Kidney epithelial cell (primary cell): Measurements from ENCODE around the gene HHATL. TPM values are rescaled to one million over a fixed set of nuclear protein-coding genes. Genes with fewer than 3 reads are reported as not detected.

Experiments
- DNase-seq: peaks from one replicate; pipeline ENCODE4 v3.0.0-alpha.2; 2010; ENCODE audit warnings: low read depth
- H3K27me3 ChIP-seq: 2 replicates; pipeline ENCODE4 v1.6.0; 2011; ENCODE audit warnings: low read length; ENCODE audit not compliant: control insufficient read depth, insufficient read depth
- H3K36me3 ChIP-seq: 2 replicates; pipeline ENCODE4 v1.5.1; 2011; ENCODE audit warnings: low read length; ENCODE audit not compliant: control insufficient read depth, insufficient read depth
- H3K4me3 ChIP-seq: 2 replicates; pipeline ENCODE4 v1.5.1; 2011; ENCODE audit warnings: low read depth, mild to moderate bottlenecking, control low read depth, low read length
- total RNA-seq: library from RNA; depleted of rRNA; stranded (reverse); fragments of >200 nt; gene quantifications from 2 replicates; pipeline ENCODE4 v1.2.3, GENCODE V29; 2015
- TF ChIP-seq, protein P1 (sequence below): IDR thresholded peaks from 2 replicates; pipeline ENCODE4 v1.5.1; 2011; ENCODE audit warnings: mild to moderate bottlenecking, moderate library complexity, low read length, control low read depth, inconsistent platforms; ENCODE audit not compliant: insufficient read depth, poor library complexity, severe bottlenecking

The HHATL gene
- total RNA-seq, 1 donor from 2014 or later = not detected

DNA sequence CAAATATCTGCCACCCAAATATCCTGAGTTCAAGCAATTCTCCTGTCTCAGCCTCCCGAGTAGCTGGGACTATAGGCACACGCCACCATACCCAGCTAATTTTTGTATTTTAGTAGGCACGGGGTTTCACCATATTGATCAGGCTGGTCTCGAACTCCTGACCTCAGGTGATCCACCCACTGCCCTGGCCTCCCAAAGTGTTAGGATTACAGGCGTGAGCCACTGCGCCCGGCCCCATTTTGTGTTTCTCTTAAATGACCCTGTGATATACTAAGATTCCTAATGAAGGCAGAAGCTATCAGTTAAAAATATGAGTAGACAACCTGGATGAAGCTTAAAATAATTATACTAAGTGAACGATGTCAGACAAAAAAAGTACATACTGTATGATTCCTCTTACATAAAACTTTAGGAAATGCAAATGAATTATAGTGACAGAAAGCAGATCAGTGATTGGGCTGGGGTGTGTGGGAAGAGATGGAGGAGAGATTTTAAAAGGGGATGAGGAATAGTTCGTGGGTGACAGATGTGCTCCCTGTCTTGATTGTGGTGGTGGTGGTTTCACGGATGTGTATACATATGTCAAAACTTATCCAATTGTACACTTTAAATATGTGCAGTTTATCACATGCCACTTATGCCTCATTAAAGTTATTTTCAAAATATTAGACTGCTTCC lies 21.1 kb downstream of the HHATL start:
- Histone ChIP-seq H3K27me3 (peaks cover 18% of the 10 kb centered on the region), H3K36me3 (no peaks in the 10 kb centered on the region), H3K4me3 (no peak overlapping the region)
- TF ChIP-seq, protein P1, sequence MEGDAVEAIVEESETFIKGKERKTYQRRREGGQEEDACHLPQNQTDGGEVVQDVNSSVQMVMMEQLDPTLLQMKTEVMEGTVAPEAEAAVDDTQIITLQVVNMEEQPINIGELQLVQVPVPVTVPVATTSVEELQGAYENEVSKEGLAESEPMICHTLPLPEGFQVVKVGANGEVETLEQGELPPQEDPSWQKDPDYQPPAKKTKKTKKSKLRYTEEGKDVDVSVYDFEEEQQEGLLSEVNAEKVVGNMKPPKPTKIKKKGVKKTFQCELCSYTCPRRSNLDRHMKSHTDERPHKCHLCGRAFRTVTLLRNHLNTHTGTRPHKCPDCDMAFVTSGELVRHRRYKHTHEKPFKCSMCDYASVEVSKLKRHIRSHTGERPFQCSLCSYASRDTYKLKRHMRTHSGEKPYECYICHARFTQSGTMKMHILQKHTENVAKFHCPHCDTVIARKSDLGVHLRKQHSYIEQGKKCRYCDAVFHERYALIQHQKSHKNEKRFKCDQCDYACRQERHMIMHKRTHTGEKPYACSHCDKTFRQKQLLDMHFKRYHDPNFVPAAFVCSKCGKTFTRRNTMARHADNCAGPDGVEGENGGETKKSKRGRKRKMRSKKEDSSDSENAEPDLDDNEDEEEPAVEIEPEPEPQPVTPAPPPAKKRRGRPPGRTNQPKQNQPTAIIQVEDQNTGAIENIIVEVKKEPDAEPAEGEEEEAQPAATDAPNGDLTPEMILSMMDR = no peak
- no peak for DNase-seq

- TF ChIP-seq, protein P1 = no peak
- Histone ChIP-seq H3K27me3 (peaks cover 11% of the 10 kb centered on the region), H3K36me3 (no peaks in the 10 kb centered on the region), H3K4me3 (no peak overlapping the region)
- no peak for DNase-seq
Measured at GRCh38 chr3:42680806-42681205, 21.8 kb downstream of the HHATL start.

DNA sequence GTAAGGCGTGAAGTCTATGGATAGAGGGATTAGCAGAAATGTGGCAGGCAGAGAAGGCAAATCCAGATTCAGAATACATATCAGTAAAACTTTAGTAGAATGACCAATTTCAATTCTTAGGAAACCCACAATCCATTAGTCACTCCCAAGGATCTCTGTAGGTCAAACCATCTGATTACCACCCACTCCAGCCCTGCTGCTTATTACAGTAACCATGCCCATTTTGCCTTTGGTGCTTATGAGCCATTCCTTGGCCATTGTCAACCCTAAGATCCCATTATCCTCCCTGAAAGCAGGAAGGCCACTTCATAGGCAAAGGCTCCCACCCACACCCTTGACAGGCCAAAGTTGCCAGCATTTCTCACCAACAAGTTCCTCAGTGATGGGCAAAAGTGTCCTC lies 22.3 kb downstream of the HHATL start:
- TF ChIP-seq, protein P1 = no peak
- peaks cover 6% of the 10 kb centered on the region for H3K27me3 ChIP-seq
- no peak overlapping the region for H3K4me3 ChIP-seq
- no peak for DNase-seq
- H3K36me3 ChIP-seq = no peaks in the 10 kb centered on the region

- TF ChIP-seq, protein P1 = no peak
- H3K27me3 ChIP-seq = no peaks in the 10 kb centered on the region
- H3K4me3 ChIP-seq = no peak overlapping the region
- DNase-seq = no peak
- H3K36me3 ChIP-seq = no peaks in the 10 kb centered on the region
Measured at GRCh38 chr3:42678447-42678846, 24.2 kb downstream of the HHATL start.

DNA sequence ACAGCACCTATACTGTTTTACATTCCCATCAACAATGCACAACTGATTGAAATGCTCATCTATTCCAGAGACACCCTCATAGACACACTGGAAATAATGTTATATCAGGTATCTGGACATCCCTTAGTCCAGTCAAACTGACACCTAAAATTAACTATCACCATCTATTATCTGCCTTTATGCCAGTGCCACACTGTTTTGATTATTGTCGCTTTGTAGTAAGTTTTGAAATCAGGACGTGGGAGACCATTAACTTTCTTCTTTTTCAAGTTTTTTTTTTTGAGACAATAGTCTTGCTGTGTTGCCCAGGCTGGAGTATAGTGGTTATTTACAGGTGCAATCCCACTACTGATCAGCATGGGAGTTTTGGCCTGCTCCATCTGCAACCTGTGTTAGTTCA lies 26.7 kb downstream of the HHATL start:
- DNase-seq = no peak
- H3K36me3 ChIP-seq = no peaks in the 10 kb centered on the region
- no peaks in the 10 kb centered on the region for H3K27me3 ChIP-seq
- TF ChIP-seq, protein P1 = no peak
- H3K4me3 ChIP-seq = no peak overlapping the region

GRCh38 chr3:42674146-42674545 lies 28.5 kb downstream of the HHATL start:
- no peak overlapping the region for H3K4me3 ChIP-seq
- TF ChIP-seq, protein P1 = no peak
- H3K27me3 ChIP-seq = no peaks in the 10 kb centered on the region
- DNase-seq = no peak
- H3K36me3 ChIP-seq = no peaks in the 10 kb centered on the region
